GM12878 (cell line): ENCODE measurements around the gene GPRC5B. TPM values are rescaled to one million over a fixed set of nuclear protein-coding genes. Genes with fewer than 3 reads are reported as not detected.

ENCODE experiments used
- ATAC-seq: fragments of 200-7000 bp; cut with Tn5 transposase; 3 replicates; pipeline ENCODE4 v1.9.1; 2020; ENCODE audit warnings: mild to moderate bottlenecking, moderate library complexity
- BruUV-seq: library from RNA; stranded (reverse); fragments of 400-500 nt; replicated peaks from 2 replicates; lab custom pipeline; 2021; lab: Mats Ljungman, UMichigan
- CTCF ChIA-PET: fragments of 300-600 bp; sonication (Branson Sonifier 250); formaldehyde crosslinking; extraction: SDS; loops from one replicate; lab custom pipeline; 2021; ENCODE audit warnings: inconsistent platforms; lab: Yijun Ruan, JAX
- POLR2A ChIA-PET: fragments of 350-600 bp; formaldehyde crosslinking; extraction: SDS; loops from one replicate; lab custom pipeline; 2021; ENCODE audit warnings: inconsistent platforms; lab: Charles Lee
- RAD21 ChIA-PET: fragments of 300-600 bp; sonication (Branson Sonifier 250); formaldehyde crosslinking; loops from one replicate; lab custom pipeline; 2023; ENCODE audit warnings: antibody characterized with exemption; ENCODE audit not compliant: unreplicated experiment; lab: Charles Lee
- SMC1A ChIA-PET: fragments of 300-600 bp; sonication (Branson Sonifier 250); formaldehyde crosslinking; loops from one replicate; lab custom pipeline; 2023; ENCODE audit not compliant: unreplicated experiment, uncharacterized antibody; lab: Charles Lee
- DNase-seq: peaks from one replicate; pipeline ENCODE4 v3.0.0-alpha.2; 2011; ENCODE audit warnings: low read depth, low spot score
- FAIRE-seq: peaks from 3 replicates; lab custom pipeline; 2011; peaks lifted over from hg19 to GRCh38; lab: Jason Lieb, UNC
- H2AFZ ChIP-seq: 2 replicates; pipeline ENCODE4 v1.6.0; 2011; ENCODE audit warnings: low read depth, low read length, control low read depth; ENCODE audit not compliant: control insufficient read depth
- H3K27ac ChIP-seq: 2 replicates; pipeline ENCODE4 v1.5.1; 2011; ENCODE audit warnings: control low read depth; ENCODE audit not compliant: control insufficient read depth, insufficient read depth
- H3K27me3 ChIP-seq, 2 experiments: replicated peaks in 1 of 2; 2 replicates each; pipeline versions ENCODE4 v1.6.0 to v1.6.1; 2011; ENCODE audit warnings: low read length in 1 of 2; ENCODE audit not compliant: control insufficient read depth in 2 of 2, insufficient read depth in 2 of 2
- H3K36me3 ChIP-seq, 2 experiments: 2 replicates each; pipeline ENCODE4 v1.5.1; 2011; ENCODE audit warnings: low read length in 1 of 2; ENCODE audit not compliant: control insufficient read depth in 2 of 2, insufficient read depth in 2 of 2
- H3K4me1 ChIP-seq: 2 replicates; pipeline ENCODE4 v1.6.1; 2011; ENCODE audit warnings: mild to moderate bottlenecking, low read length, moderate library complexity, mixed read lengths; ENCODE audit not compliant: control insufficient read depth, insufficient read depth
- H3K4me2 ChIP-seq: 2 replicates; pipeline ENCODE4 v1.6.0; 2011; ENCODE audit warnings: control low read depth; ENCODE audit not compliant: control insufficient read depth, insufficient read depth
- H3K4me3 ChIP-seq: fragments of 200-600 bp; sonication (generic); 2 replicates; pipeline ENCODE4 v1.5.1; 2016
- H3K79me2 ChIP-seq: 2 replicates; pipeline ENCODE4 v1.6.0; 2011; ENCODE audit warnings: low read length; ENCODE audit not compliant: control insufficient read depth, insufficient read depth
- H3K9ac ChIP-seq: 2 replicates; pipeline ENCODE4 v1.8.0; 2011; ENCODE audit warnings: low read length, control low read depth, mixed read lengths; ENCODE audit not compliant: control insufficient read depth, insufficient read depth
- H3K9me3 ChIP-seq: replicated peaks from 3 replicates; pipeline ENCODE4 v1.5.1; 2011; ENCODE audit warnings: mild to moderate bottlenecking, low read length; ENCODE audit not compliant: control insufficient read depth, insufficient read depth
- H4K20me1 ChIP-seq: 2 replicates; pipeline ENCODE4 v1.6.0; 2011; ENCODE audit not compliant: control insufficient read depth, insufficient read depth
- CTCF ChIP-seq, 3 experiments: IDR thresholded peaks in 2 of 3; conservative IDR thresholded peaks in 1 of 3; 2 replicates each; pipeline ENCODE4 v1.5.1; 2011; ENCODE audit warnings: low read depth in 3 of 3, low read length in 3 of 3, mild to moderate bottlenecking in 3 of 3, control low read depth in 2 of 3, moderate library complexity in 2 of 3, inconsistent platforms in 1 of 3, mixed read lengths in 1 of 3; ENCODE audit not compliant: control insufficient read depth in 2 of 3, insufficient read depth in 1 of 3; ENCODE audit errors: extremely low read depth in 1 of 3
- E4F1 ChIP-seq: fragments of 450-650 bp; IDR thresholded peaks from 2 replicates; pipeline ENCODE4 v1.6.1; 2018; ENCODE audit warnings: borderline replicate concordance, mild to moderate bottlenecking; ENCODE audit not compliant: partially characterized antibody
- EZH2 ChIP-seq: IDR thresholded peaks from 2 replicates; pipeline ENCODE4 v1.6.1; 2012; ENCODE audit warnings: low read depth, mild to moderate bottlenecking, control low read depth, inconsistent platforms, low read length, borderline replicate concordance; ENCODE audit not compliant: control insufficient read depth
- HCFC1 ChIP-seq: fragments of 150-350 bp; IDR thresholded peaks from 2 replicates; pipeline ENCODE4 v1.6.1; 2014; ENCODE audit warnings: low read length
- LARP7 ChIP-seq: fragments of 450-650 bp; IDR thresholded peaks from 2 replicates; pipeline ENCODE4 v1.6.1; 2017; ENCODE audit warnings: mild to moderate bottlenecking
- RB1 ChIP-seq: fragments of 450-650 bp; formaldehyde crosslinking; IDR thresholded peaks from 2 replicates; pipeline ENCODE4 v1.6.1; 2017; ENCODE audit warnings: mild to moderate bottlenecking, borderline replicate concordance
- RFX5 ChIP-seq: IDR thresholded peaks from 2 replicates; pipeline ENCODE4 v1.6.1; 2011; ENCODE audit warnings: low read depth, low read length, improper control_type of control experiment
- SIX5 ChIP-seq: IDR thresholded peaks from 2 replicates; pipeline ENCODE4 v1.6.1; 2011; ENCODE audit warnings: mild to moderate bottlenecking, low read depth, low read length, moderate library complexity; ENCODE audit not compliant: severe bottlenecking
- SMAD1 ChIP-seq: fragments of 450-650 bp; IDR thresholded peaks from 2 replicates; pipeline ENCODE4 v1.6.1; 2018; ENCODE audit warnings: mild to moderate bottlenecking, low read depth; ENCODE audit not compliant: partially characterized antibody
- SMC3 ChIP-seq: IDR thresholded peaks from 2 replicates; pipeline ENCODE4 v1.6.1; 2011; ENCODE audit warnings: low read length, improper control_type of control experiment, borderline replicate concordance
- SREBF1 ChIP-seq: IDR thresholded peaks from 2 replicates; pipeline ENCODE4 v1.6.1; 2012; ENCODE audit warnings: mild to moderate bottlenecking, low read length
- TBL1XR1 ChIP-seq: IDR thresholded peaks from 2 replicates; pipeline ENCODE4 v1.6.1; 2012; ENCODE audit warnings: low read depth, low read length, improper control_type of control experiment
- ZNF217 ChIP-seq: fragments of 450-650 bp; IDR thresholded peaks from 2 replicates; pipeline ENCODE4 v1.6.1; 2017; ENCODE audit warnings: antibody characterized with exemption, mild to moderate bottlenecking
- WGBS: methylation state at CpG from one replicate; pipeline ENCODE4 v1.1.6; 2016; ENCODE audit warnings: low lambda C conversion rate; ENCODE audit not compliant: insufficient replicate concordance, insufficient coverage; ENCODE audit errors: missing lambda C conversion rate; 5-methylcytosine and 5-hydroxymethylcytosine counted together
- in situ Hi-C: fragments of 300-500 bp; cut with MboI; formaldehyde crosslinking; loops from 9 replicates; pipeline ENCODE4 v1.14.3; 2018; ENCODE audit warnings: mixed read lengths
- intact Hi-C: fragments of 100-400 bp; cut with micrococcal nuclease; formaldehyde crosslinking; loops from one replicate; pipeline ENCODE4 v1.14.2; 2022; ENCODE audit not compliant: unreplicated experiment
- polyA plus RNA-seq, 11 experiments: library from polyadenylated mRNA; depleted of rRNA in 4 of 11; unstranded in 6 of 11; stranded (reverse) in 5 of 11; fragments of >200 nt; fragmentation: Nextera tagmentation in 4 of 11; fragmentation: Illumina TruSeq in 1 of 11; extraction: Ambion mirVana in 4 of 11; extraction: Trizol in 1 of 11; gene quantifications; 1 replicate in 1 of 11; 2 replicates in 10 of 11; pipeline versions ENCODE4 v1.2.1 to v1.2.3, GENCODE V29; 2011 to 2016; ENCODE audit warnings: inconsistent platforms in 2 of 11, missing spikeins in 2 of 11, low read depth in 1 of 11
- total RNA-seq, 4 experiments: library from RNA; depleted of rRNA in 3 of 4; stranded (reverse); fragments of >200 nt in 3 of 4; fragmentation: Illumina TruSeq in 1 of 4; extraction: Trizol in 1 of 4; gene quantifications; 2 replicates each; pipeline versions ENCODE4 v1.2.1 to v1.2.3, GENCODE V29; 2013 to 2021

The GPRC5B gene
- total and polyA plus RNA-seq, 10 of the 15 experiments (the other 5 are each of a cell fraction or from before 2014, with no cell fraction given), result 0.01 to 0.42 (median 0.15) TPM; not detected in 2

- DNase-seq (no peak), FAIRE-seq (no peak), ATAC-seq (no peak)
- Histone ChIP-seq H3K27me3 (no peaks in the 10 kb centered on the region), H4K20me1 (no peaks in the 10 kb centered on the region), H3K27ac (no peak overlapping the region), H3K4me3 (no peak overlapping the region), H3K79me2 (no peaks in the 10 kb centered on the region), H3K9ac (no peak overlapping the region), H3K9me3 (no peaks in the 10 kb centered on the region), H2AFZ (no peak overlapping the region), H3K4me2 (no peak overlapping the region), H3K36me3 (no peaks in the 10 kb centered on the region), H3K4me1 (no peaks in the 10 kb centered on the region)
- intact Hi-C loops (no loop called here), in situ Hi-C loops (no loop called here)
- no peak for TF ChIP-seq HCFC1
- no peak for TF ChIP-seq CTCF (IDR thresholded peaks at IDR 0.05 in 2 of 3, conservative IDR thresholded peaks at IDR 0.05 in 1 of 3; ENCODE audit: control insufficient read depth in 2 of 3, extremely low read depth in 1 of 3, insufficient read depth in 1 of 3, low read depth in 3 of 3, low read length in 3 of 3)
- TF ChIP-seq SREBF1, result no peak
- TF ChIP-seq SIX5, result no peak
- TF ChIP-seq EZH2, result no peak
- TF ChIP-seq RFX5, result no peak
- TF ChIP-seq SMC3, result no peak
- TF ChIP-seq SMAD1, result no peak
- no peak for TF ChIP-seq ZNF217
- TF ChIP-seq TBL1XR1, result no peak
- no peak for TF ChIP-seq RB1
- no peak for TF ChIP-seq E4F1
- no peak for TF ChIP-seq LARP7
- SMC1A ChIA-PET, result interaction anchor here (0.6 kb wide), 1 partner anchor 14 kb away, joined by 3 read pairs; no protein-coding TSS in a partner anchor
- RAD21 ChIA-PET, result no interaction called here
- 65% methylated on average over 10 of the region's 10 CpGs for WGBS
- no TSS peak for BruUV-seq
- POLR2A ChIA-PET, result interaction anchor here (0.5 kb wide), 1 partner anchor 22 kb away, joined by 3 read pairs; no protein-coding TSS in a partner anchor
- CTCF ChIA-PET, result interaction anchor here (0.7 kb wide), 1 partner anchor 10 kb away, joined by 3 read pairs; no protein-coding TSS in a partner anchor
Measured at GRCh38 chr16:19876501-19877059, 8.1 kb downstream of the GPRC5B start.
